SU-DHL-6 (cell line): ENCODE results near the gene MRM2.
"Not testable (repeated sequence)": the region's sequence is repeated elsewhere in the genome, so short reads cannot be mapped to it uniquely, and the experiment has no call there.

Experiments
- H2AFZ ChIP-seq: fragments of 200-600 bp; sonication (generic); 2 replicates; pipeline ENCODE4 v1.6.1; 2014; ENCODE audit warnings: low read depth, mild to moderate bottlenecking, moderate library complexity, mixed read lengths, antibody characterized with exemption, low read length; ENCODE audit not compliant: severe bottlenecking
- H3F3A ChIP-seq: fragments of 200-600 bp; shearing (Covaris generic); 2 replicates; pipeline ENCODE4 v1.6.0; 2016; ENCODE audit warnings: antibody characterized with exemption, mild to moderate bottlenecking; ENCODE audit not compliant: insufficient read depth
- H3K27ac ChIP-seq: fragments of 200-600 bp; sonication (generic); 2 replicates; pipeline ENCODE4 v1.5.1; 2016; ENCODE audit warnings: low read depth, mild to moderate bottlenecking, low read length, moderate library complexity, mixed read lengths
- H3K27me3 ChIP-seq: fragments of 200-600 bp; sonication (generic), shearing (Covaris generic); 2 replicates; pipeline ENCODE4 v1.6.0; 2014; ENCODE audit warnings: mild to moderate bottlenecking, low read length
- H3K36me3 ChIP-seq: fragments of 200-600 bp; sonication (generic); 2 replicates; pipeline ENCODE4 v1.6.1; 2014; ENCODE audit warnings: mild to moderate bottlenecking, low read length, mixed read lengths
- H3K4me2 ChIP-seq: fragments of 300-600, 200-600 bp; shearing (Covaris generic), sonication (generic); 2 replicates; pipeline ENCODE4 v1.6.0; 2014; ENCODE audit warnings: low read length, low read depth, mild to moderate bottlenecking; ENCODE audit not compliant: poor library complexity, severe bottlenecking
- H3K4me3 ChIP-seq: fragments of 200-600 bp; sonication (generic); 2 replicates; pipeline ENCODE4 v1.5.1; 2014; ENCODE audit warnings: antibody characterized with exemption, low read length, mild to moderate bottlenecking, mixed read lengths; ENCODE audit not compliant: insufficient read depth, poor library complexity, severe bottlenecking
- H3K79me2 ChIP-seq: fragments of 200-600 bp; sonication (generic); 2 replicates; pipeline ENCODE4 v1.6.1; 2014; ENCODE audit warnings: mild to moderate bottlenecking, low read length, moderate library complexity; ENCODE audit not compliant: insufficient read depth
- H3K9ac ChIP-seq: fragments of 200-600 bp; sonication (generic); 2 replicates; pipeline ENCODE4 v1.7.0; 2014; ENCODE audit warnings: mild to moderate bottlenecking, low read length
- H3K9me2 ChIP-seq: fragments of 200-600 bp; sonication (generic); replicated peaks from 2 replicates; pipeline ENCODE4 v1.6.1; 2014; ENCODE audit warnings: low read length; ENCODE audit not compliant: insufficient read depth
- H3K9me3 ChIP-seq: fragments of 200-600 bp; sonication (generic); 2 replicates; pipeline ENCODE4 v1.6.1; 2014; ENCODE audit warnings: low read length, mixed read lengths; ENCODE audit not compliant: insufficient read depth
- H4K20me1 ChIP-seq: fragments of 200-600 bp; sonication (generic); 2 replicates; pipeline ENCODE4 v1.6.1; 2014; ENCODE audit warnings: low read depth, mild to moderate bottlenecking, antibody characterized with exemption, low read length, moderate library complexity, mixed read lengths
- CTCF ChIP-seq: fragments of 200-600 bp; sonication (generic); IDR thresholded peaks from one replicate; pipeline ENCODE4 v1.5.1; 2017; ENCODE audit warnings: antibody characterized with exemption, mild to moderate bottlenecking, low read length, moderate library complexity; ENCODE audit not compliant: insufficient read depth, poor library complexity, severe bottlenecking
- EZH2phosphoT487 ChIP-seq: fragments of 200-600 bp; sonication (generic), shearing (Covaris generic); conservative IDR thresholded peaks from 2 replicates; pipeline ENCODE4 v1.6.1; 2018; ENCODE audit warnings: mild to moderate bottlenecking, antibody characterized with exemption, low read length, moderate library complexity, mixed read lengths

Gene MRM2

DNA sequence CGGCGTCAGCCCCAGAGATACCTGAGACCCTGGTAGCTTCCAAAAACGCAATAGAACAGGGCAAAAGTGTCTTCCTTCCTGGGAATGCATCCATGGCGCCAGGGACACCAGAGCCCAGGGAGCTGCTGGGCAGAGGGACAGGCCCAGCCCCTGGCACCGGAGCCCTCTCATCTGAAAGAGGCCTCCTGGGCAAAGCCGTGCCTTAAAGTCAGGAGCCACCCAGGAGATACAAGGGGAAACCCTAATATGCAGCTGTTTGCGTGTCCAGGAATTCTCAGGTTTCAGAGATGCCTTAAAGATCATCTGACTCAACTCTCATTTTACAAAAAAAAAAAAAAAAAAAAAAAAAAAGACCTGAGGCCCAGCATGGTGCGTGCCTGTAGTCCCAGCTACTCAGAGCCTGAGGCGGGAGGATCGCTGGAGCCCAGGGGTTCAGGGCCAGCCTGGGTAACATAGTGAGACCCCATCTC is 28.0 kb upstream of the MRM2 start:
- Histone ChIP-seq H3K27ac (no peak overlapping the region), H3K9me3 (no peaks in the 10 kb centered on the region), H3K27me3 (no peaks in the 10 kb centered on the region), H2AFZ (no peak overlapping the region), H3K36me3 (no peaks in the 10 kb centered on the region), H3K4me2 (no peak overlapping the region), H3F3A (no peaks in the 10 kb centered on the region; the same call in 1 of the 2 replicates), H3K79me2 (no peaks in the 10 kb centered on the region), H3K9ac (no peak overlapping the region), H4K20me1 (no peaks in the 10 kb centered on the region), H3K4me3 (no peak overlapping the region), H3K9me2 (no peaks in the 10 kb centered on the region)
- TF ChIP-seq CTCF (no peak), EZH2phosphoT487 (no peak)

DNA sequence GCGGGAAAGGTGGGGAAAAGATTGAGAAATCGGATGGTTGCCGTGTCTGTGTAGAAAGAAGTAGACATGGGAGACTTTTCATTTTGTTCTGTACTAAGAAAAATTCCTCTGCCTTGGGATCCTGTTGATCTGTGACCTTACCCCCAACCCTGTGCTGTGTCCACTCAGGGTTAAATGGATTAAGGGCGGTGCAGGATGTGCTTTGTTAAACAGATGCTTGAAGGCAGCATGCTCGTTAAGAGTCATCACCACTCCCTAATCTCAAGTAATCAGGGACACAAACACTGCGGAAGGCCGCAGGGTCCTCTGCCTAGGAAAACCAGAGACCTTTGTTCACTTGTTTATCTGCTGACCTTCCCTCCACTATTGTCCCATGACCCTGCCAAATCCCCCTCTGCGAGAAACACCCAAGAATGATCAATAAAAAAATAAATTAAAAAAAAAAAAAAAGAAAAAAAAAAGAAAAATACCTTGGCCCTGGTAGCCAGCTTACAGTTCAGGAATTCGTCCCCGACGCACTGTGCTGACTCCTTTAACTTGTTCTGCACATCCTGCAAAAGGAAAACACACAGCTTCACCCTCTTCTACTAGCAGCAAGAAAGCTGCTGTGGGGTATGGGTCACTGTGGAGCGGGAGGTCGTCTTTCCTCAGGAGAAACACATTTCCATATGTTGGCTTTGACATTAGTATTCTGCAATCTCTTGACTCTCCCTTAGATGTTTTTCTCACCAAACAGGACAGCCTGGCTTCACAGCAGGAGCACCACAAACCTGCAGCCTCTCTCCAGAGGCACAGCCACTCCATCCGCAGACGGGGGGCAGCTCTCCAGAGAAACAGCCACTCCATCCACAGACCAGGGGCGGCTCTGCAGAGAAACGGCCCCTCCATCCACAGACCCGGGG is 27.3 kb upstream of the MRM2 start:
- not testable (repeated sequence) for H3K36me3 ChIP-seq, H3K27me3 ChIP-seq, H3K9me3 ChIP-seq, H3K4me3 ChIP-seq, H3K4me2 ChIP-seq, H3F3A ChIP-seq, H3K9me2 ChIP-seq, H3K9ac ChIP-seq, H4K20me1 ChIP-seq, H3K27ac ChIP-seq, H3K79me2 ChIP-seq, H2AFZ ChIP-seq

GRCh38 chr7:2266911-2267310 is 24.9 kb upstream of the MRM2 start:
- H3K27ac ChIP-seq = no peak overlapping the region
- no peaks in the 10 kb centered on the region for H3K79me2 ChIP-seq
- H3K9me3 ChIP-seq = no peaks in the 10 kb centered on the region
- no peaks in the 10 kb centered on the region for H4K20me1 ChIP-seq
- H3K4me3 ChIP-seq = no peak overlapping the region
- no peak overlapping the region for H3K9ac ChIP-seq
- peaks cover 6% of the 10 kb centered on the region; the same call in 1 of the 2 replicates for H3F3A ChIP-seq
- no peaks in the 10 kb centered on the region for H3K27me3 ChIP-seq
- H2AFZ ChIP-seq = no peak overlapping the region
- H3K36me3 ChIP-seq = no peaks in the 10 kb centered on the region
- TF ChIP-seq CTCF (no peak), EZH2phosphoT487 (no peak)
- H3K9me2 ChIP-seq = no peaks in the 10 kb centered on the region
- H3K4me2 ChIP-seq = no peak overlapping the region

GRCh38 chr7:2264158-2264557 is 22.2 kb upstream of the MRM2 start:
- H3K4me3 ChIP-seq = no peak overlapping the region
- no peaks in the 10 kb centered on the region for H3K9me3 ChIP-seq
- H3K9me2 ChIP-seq = no peaks in the 10 kb centered on the region
- no peaks in the 10 kb centered on the region for H3K79me2 ChIP-seq
- no peaks in the 10 kb centered on the region for H3K36me3 ChIP-seq
- H3K27ac ChIP-seq = no peak overlapping the region
- peaks cover 26% of the 10 kb centered on the region for H3F3A ChIP-seq
- H4K20me1 ChIP-seq = no peaks in the 10 kb centered on the region
- no peak overlapping the region for H3K4me2 ChIP-seq
- H2AFZ ChIP-seq = no peak overlapping the region
- no peak overlapping the region for H3K9ac ChIP-seq
- H3K27me3 ChIP-seq = no peaks in the 10 kb centered on the region
- TF ChIP-seq CTCF (no peak), EZH2phosphoT487 (no peak)
